Dermis lymphatic vessel endothelial cell (primary cell): ENCODE measurements around the gene ODF2L. TPM values are rescaled to one million over a fixed set of nuclear protein-coding genes. Genes with fewer than 3 reads are reported as not detected.

Source experiments
- total RNA-seq: library from RNA; depleted of rRNA; stranded (reverse); fragments of >200 nt; gene quantifications from 2 replicates; pipeline ENCODE4 v1.2.1, GENCODE V29; 2014

Gene ODF2L
- 27.8 and 44.0 TPM in 2 replicates for total RNA-seq

GRCh38 chr1:86395751-86396497 lies at the start of gene ODF2L:
TSS of gene ODF2L (minus strand) at chr1:86396323. CDS start at chr1:86387027, 9,296 bp downstream.

DNA sequence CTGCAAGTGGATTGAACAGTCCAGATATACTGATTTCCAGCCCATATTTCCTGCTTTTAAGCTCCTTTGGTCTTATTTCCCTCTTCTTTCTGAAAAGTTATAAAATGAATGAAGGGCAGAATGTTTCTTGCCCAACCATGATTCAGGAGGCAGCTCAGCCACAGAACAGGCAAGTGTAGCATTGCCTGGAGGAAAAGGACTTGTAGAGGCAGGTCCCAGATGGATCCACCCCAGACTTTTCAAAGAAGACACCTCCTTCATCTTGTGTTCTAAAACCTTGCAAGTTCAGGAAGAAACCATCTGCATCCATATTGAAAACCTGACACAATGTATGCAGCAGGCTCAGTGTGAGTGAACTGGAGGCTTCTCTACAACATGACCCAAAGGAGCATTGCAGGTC lies 27.8 kb upstream of the ODF2L start, which contains the start of gene CLCA2:
Gene CLCA2, plus strand, starts transcription at position 299 of the 400 bp plus-strand sequence. Its CDS starts 77 bp downstream, at position 376.

Other genes starting within 250 kb of the ODF2L start
- not detected in 2 replicates for gene COL24A1, start 239.6 kb downstream of the ODF2L start, total RNA-seq
- gene CLCA2, start 27.8 kb upstream of the ODF2L start, total RNA-seq, result under 0.01 TPM in 1 of 2 replicates, not detected in the other
- not detected in 2 replicates for gene CLCA1, start 72.6 kb upstream of the ODF2L start, total RNA-seq
- gene CLCA4, start 150.8 kb upstream of the ODF2L start, total RNA-seq, result not detected in 2 replicates